SKM-1 treated with dmso at 0.1 percent for 144 hours (cell line): Measurements from ENCODE around the gene INTS14.
"Not testable (repeated sequence)": the region's sequence is repeated elsewhere in the genome, so short reads cannot be mapped to it uniquely, and the experiment has no call there.

ENCODE experiments used
- DNase-seq: peaks from one replicate; lab custom pipeline; 2025; ENCODE audit not compliant: unreplicated experiment; lab: John Stamatoyannopoulos, UW

INTS14 gene

DNA sequence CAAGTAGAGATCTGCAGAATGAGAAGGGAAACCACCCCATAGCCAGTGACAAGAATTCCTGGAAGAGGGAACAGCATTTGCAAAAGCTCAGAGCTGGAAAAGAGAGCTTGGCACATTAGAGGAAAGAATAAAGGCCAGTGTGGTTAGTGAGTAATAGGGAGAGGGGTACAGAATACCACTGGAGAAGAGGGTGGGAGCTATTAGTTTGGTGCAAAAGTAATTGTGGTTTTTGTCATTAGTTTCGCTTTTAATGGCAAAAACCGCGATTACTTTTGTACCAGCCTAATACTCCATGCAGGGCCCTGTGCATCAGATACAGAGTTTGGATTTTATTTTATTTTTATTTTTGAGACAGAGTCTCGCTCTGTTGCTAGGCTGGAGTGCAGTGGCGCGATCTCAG, 20.6 kb upstream of the INTS14 start:
- DNase-seq, result no peak

- DNase-seq, result no peak
Observed at GRCh38 chr15:65630760-65631159, 19.8 kb upstream of the INTS14 start.

DNA sequence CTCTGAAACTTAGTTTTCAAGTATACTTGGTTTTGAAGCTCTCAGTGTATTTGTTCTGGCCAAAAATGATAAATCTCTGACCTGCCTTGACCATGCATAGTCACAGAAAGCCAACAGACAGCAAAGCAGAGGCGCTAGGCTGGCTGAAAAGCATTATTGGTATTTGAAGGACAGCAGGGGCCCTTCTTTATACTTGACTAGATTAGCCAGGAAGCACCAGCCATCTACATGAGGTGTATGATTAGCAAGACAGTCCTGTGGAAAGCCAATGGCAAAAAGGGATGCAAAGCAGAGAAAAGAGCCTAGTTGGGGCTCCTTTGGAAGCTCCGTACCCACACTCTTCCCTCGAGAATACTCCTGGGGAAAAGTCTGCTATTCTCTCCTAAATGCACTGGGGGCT, 18.6 kb upstream of the INTS14 start:
- no peak for DNase-seq

GRCh38 chr15:65626856-65627255, 15.9 kb upstream of the INTS14 start:
- no peak for DNase-seq

DNA sequence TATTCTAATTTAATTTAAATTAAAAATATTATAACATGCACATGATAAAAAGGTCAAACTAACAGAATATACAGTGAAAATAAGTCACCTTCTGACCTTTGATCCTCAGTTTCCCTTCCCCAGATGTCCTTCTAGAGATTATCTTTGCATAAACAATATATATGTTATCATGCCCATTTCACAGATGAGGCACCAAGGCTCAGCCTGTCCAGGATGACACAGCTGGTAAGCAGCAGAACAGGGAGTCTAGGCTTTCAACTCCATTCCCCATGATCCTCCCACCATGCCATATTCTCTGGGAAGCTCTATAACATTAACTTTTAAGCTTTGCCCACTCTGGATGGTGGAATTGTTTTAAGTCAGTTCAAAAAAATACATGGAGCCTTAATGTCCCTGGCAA, 12.2 kb upstream of the INTS14 start:
- DNase-seq, result no peak

DNA sequence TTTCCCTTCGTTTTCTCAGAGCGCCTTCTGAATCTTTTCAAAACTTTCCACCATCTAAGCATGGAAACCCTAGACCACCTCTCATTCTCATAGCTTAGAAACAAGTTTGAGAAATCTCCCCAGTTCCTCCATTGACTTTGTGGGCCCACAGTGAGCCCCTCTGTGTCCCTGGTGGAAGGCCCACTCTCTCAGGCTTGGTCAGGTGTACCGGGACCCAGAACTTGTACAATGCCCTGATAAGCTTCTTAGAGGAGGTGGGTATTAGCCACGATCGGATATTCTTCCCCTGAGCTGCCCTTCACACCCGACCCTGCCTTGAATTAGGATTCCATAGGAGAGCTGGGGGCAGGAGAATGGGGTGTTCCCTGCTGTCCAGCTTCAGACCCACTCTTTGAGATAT, 10.7 kb upstream of the INTS14 start, which contains the start of gene SLC24A1:
Gene SLC24A1 (plus strand): TSS at position 301 of the 400 bp plus-strand sequence. CDS start 2,143 bp downstream, outside the sequence.
- DNase-seq, result no peak

DNA sequence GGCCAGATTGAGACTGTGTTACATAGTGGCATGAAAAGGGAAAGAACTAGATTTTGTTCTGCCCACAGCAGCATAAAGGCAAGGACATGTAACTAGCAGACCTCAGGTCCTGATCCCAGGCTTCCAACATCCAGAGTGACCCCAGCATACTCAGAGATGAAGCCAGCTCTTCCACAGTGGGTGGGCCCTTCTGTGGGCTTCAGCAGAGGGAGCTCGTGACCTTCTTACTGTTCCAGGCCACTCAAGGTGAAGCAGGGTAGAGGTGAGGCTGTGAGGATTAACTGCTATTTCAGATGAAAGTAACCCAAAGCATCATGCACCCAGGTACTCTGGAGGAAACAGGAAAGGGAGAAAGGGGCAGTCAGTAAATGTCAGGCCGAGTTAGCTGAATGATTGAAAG, 9.9 kb upstream of the INTS14 start:
- no peak for DNase-seq

GRCh38 chr15:65619626-65620290, 8.8 kb upstream of the INTS14 start:
- DNase-seq, result no peak

DNA sequence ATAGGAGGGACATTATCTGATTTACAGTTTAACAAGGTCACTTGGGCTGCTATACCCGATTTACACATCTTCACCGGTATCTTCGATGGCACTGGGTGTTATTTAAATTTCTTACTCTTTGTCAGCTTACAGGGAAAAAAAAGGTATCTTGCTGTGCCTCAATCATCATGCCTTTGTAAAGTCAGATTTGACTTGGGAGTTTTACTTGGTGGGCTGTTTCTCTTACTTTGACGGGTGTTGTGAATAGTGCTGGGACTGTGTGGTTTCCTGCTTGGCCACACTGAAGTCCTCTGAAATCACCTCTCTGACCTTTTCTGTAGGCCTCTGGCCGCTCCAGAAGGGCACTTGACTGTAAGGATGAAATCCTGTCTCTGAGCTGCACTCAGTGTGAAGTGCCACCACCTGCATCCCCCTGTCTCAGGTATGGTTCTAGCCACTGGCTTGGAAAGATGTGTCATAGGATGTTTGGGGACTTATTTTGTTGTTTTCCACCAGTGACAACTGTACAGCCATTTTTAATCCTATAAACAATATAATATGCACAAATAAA, 7.7 kb upstream of the INTS14 start:
- DNase-seq, result no peak

- not testable (repeated sequence) for DNase-seq
Observed at GRCh38 chr15:65615887-65616286, 5.0 kb upstream of the INTS14 start.

- DNase-seq, result no peak
Observed at GRCh38 chr15:65612949-65613744, 2.2 kb upstream of the INTS14 start.

DNA sequence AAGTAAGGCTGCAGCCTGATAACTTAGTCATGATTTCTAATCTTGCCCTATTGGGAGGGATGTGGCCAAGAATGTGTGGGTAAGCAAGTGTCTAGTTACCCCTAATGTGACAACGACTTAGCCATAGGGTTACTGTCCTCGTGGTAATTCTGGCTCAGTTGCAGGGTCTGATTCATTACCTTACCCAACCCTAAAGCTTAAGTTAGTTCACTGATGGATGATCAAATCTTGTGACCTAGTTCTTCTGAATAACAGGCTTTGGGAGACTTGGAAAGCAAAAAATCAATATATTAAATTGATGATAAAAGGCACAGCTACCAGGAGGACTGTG, 1.6 kb upstream of the INTS14 start:
- no peak for DNase-seq

- DNase-seq, result no peak
Observed at GRCh38 chr15:65611888-65612615, 1.1 kb upstream of the INTS14 start.

GRCh38 chr15:65603559-65603958, 7.4 kb downstream of the INTS14 start:
- DNase-seq, result no peak

- no peak for DNase-seq
Observed at GRCh38 chr15:65603134-65603533, 7.8 kb downstream of the INTS14 start.

GRCh38 chr15:65599677-65600076, 11.3 kb downstream of the INTS14 start:
- no peak for DNase-seq

DNA sequence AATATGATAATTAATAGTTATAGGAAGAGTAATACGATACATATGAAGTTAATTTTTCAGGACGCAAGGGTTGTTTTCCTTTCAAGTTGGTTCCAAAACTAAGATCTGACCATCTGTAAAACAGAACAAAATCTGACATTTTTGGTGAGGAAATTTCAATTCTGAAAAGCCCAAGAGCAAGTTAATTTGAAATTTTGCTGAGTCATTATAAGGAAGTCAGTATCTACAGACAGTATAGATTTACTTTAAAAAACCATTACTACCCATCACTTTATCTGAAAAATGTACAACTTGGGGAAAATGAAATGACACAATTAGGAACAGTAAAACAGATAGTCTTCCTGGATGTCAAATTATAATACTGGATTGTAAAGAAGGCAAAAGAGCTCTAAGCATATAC, 12.5 kb downstream of the INTS14 start:
- DNase-seq, result no peak

DNA sequence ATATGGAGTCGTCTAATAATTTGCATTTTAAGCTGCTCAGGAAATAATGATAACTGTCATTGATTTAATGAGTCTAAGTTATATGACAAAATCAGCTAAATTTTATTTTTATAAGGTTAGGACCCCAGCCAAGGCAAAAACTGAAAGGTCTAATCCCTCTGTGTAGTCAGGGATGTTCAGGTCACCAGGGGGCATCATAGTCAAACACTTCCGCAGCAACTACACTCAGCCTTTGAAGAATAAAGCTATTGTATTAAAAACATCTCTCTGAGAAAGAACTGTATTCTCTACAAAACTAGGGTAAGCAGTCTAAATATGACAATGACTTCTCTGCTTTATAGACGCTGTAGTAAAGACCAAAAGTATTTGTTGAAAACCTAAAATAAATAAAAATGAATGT, 15.0 kb downstream of the INTS14 start:
- no peak for DNase-seq

GRCh38 chr15:65587094-65587493, 23.8 kb downstream of the INTS14 start:
- DNase-seq, result no peak

DNA sequence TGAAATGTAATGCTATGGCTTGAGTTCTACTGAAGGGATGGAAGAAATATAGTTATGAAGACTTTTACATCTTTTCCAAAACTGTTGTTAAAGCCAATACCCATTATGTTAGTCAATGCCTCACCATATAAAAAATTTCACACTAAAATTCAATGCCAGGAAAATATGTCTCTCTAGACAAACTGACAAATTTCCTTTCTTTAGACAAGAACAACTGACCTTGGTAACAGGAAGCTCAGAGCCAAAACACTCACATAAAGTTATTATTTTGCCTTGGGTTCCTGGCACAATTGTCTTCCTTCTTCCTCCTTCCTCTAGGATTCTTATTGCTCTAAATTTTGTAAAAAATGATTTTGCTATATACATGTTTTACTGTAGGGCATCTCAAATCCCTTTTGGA, 26.7 kb downstream of the INTS14 start:
- DNase-seq, result no peak

- DNase-seq, result no peak
Observed at GRCh38 chr15:65583701-65584100, 27.2 kb downstream of the INTS14 start.

- DNase-seq, result no peak
Observed at GRCh38 chr15:65580287-65580686, 30.6 kb downstream of the INTS14 start.
